Pancreas (tissue), 10 donors: ENCODE measurements around the gene TUBB4B. TPM values are rescaled to one million over a fixed set of nuclear protein-coding genes. Genes with fewer than 3 reads are reported as not detected.

Experiments
- ATAC-seq, 4 donors: fragments of 200-7000 bp; cut with Tn5 transposase; one replicate each; pipeline versions ENCODE4 v1.8.0 to v1.9.1; 2020; ENCODE audit warnings: mild to moderate bottlenecking in 4 of 4, moderate library complexity in 4 of 4
- DNase-seq, 6 donors: peaks; one replicate each; pipeline ENCODE4 v3.0.0-alpha.2; 2020
- FAIRE-seq: peaks from 2 replicates; lab custom pipeline; 2012; peaks lifted over from hg19 to GRCh38; lab: Jason Lieb, UNC
- H3K27ac ChIP-seq, 4 donors: fragments of 200-600 bp; sonication (generic); 1 replicate in 3 of 4; 2 replicates in 1 of 4; pipeline versions ENCODE4 v1.5.0 to v1.8.0; 2020
- H3K27me3 ChIP-seq, 4 donors: fragments of 200-600 bp; one replicate each; pipeline ENCODE4 v1.8.0; 2021
- H3K36me3 ChIP-seq, 3 donors: fragments of 200-600 bp; sonication (generic) in 1 of 3; one replicate each; pipeline versions ENCODE4 v1.5.0 to v1.8.0; 2020 to 2021
- H3K4me1 ChIP-seq, 3 donors: fragments of 200-600 bp; one replicate each; pipeline ENCODE4 v1.8.0; 2021
- H3K4me3 ChIP-seq, 4 donors: fragments of 200-600 bp; sonication (generic) in 2 of 4; one replicate each; pipeline versions ENCODE4 v1.5.0 to v1.8.0; 2020 to 2021
- H3K9me3 ChIP-seq, 4 donors: fragments of 200-600 bp; one replicate each; pipeline ENCODE4 v1.8.0; 2021
- WGBS, 2 donors: extraction: QIAGEN DNeasy Blood & Tissue Kit; methylation state at CpG; one replicate each; pipeline ENCODE4 v1.1.7; 2013; 5-methylcytosine and 5-hydroxymethylcytosine counted together
- intact Hi-C, 3 donors: fragments of 100-400 bp; cut with DNase I; formaldehyde crosslinking; loops; one replicate each; pipeline versions ENCODE4 v1.11.1 to v1.14.2; 2022
- polyA plus RNA-seq, 2 donors: library from polyadenylated mRNA; stranded (reverse); fragments of 200-250 nt; gene quantifications; one replicate each; pipeline ENCODE4 v1.2.3, GENCODE V29; 2013
- total RNA-seq, 6 donors: library from RNA; stranded (reverse); fragmentation: NEBNext Ultra II Directional in 4 of 6; extraction: Animal tissue kit (Norgen Biotek cat#: 25700) in 4 of 6; gene quantifications; one replicate each; pipeline versions ENCODE4 v1.2.1 to v1.2.4, GENCODE V29; 2021 to 2023
- TF ChIP-seq, protein P1 (sequence below), 4 donors: fragments of 200-600 bp; sonication (generic) in 3 of 4; IDR thresholded peaks; one replicate each; pipeline versions ENCODE4 v1.5.0 to v1.8.0; 2021; ENCODE audit warnings: antibody characterized with exemption in 4 of 4
- donor health status: healthy with polysubstance abuse.
- donor health status: DM: no; HTN: no; CAD: no; lungs with moderate emphysema.
- donor health status: DM: no; HTN: no; CAD: no.
- donor health status: control.
- donor health status: control.
- donor health status: Bipolar disorder and iron deficiency.
- donor health status: DM: yes; HTN: yes; CAD: no.
- donor health status: DM: no; HTN: no; CAD: no.
- donor health status: DM: no; HTN: no; CAD: no.
- donor health status: DM: yes; HTN: yes; CAD: no.

The TUBB4B gene
- 10 to 100 TPM; 40.9 to 87.6 (median 64.7) TPM for total RNA-seq
- 100 to 1,000 TPM in 1 of 2 donors, 10 to 100 TPM in 1; 96.2 to 143 TPM for polyA plus RNA-seq

DNA sequence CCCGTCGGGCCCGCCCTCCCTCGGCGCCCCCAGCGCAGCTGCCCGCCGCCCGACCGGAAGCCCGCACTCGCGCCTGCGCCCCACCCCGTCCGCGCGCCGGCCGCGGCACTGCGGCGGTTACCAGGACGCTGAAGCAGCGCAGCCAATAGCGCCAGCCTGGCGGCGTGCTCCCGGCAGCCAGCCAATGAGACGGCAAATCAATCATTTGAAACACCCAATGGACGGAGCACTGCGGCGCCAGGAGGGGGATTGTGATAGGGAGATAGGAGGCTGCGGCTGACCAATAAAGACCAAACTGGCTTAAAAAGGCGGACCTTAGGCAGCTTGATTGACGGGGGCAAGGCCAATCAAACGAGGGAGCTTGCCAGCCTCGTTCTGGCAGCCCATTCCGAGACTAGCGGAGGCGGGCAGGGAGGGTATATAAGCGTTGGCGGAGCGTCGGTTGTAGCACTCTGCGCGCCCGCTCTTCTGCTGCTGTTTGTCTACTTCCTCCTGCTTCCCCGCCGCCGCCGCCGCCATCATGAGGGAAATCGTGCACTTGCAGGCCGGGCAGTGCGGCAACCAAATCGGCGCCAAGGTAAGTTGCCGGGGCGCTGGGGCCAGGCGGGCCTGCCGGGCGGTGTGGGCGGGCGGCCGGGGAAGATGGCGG lies at the start of gene TUBB4B:
TSS of gene TUBB4B (plus strand) at position 447 of the 649 bp plus-strand sequence. CDS start at position 521, 74 bp downstream.
- Histone ChIP-seq H3K27me3 (no peaks in the 10 kb centered on the region), H3K27ac (peak within 1 kb of the TSS; percentile 95 to 96 (median 96)), H3K9me3 (no peaks in the 10 kb centered on the region), H3K36me3 (peaks cover 7 to 11% (median 8%) of the 10 kb centered on the region in 3 donors), H3K4me3 (peak within 1 kb of the TSS; percentile 61 to 97 (median 93)), H3K4me1 (peaks cover 10 to 32% (median 23%) of the 10 kb centered on the region in 3 donors)
- DNase-seq: peak; percentile 98 to 100 (median 100)
- TF ChIP-seq, protein P1, sequence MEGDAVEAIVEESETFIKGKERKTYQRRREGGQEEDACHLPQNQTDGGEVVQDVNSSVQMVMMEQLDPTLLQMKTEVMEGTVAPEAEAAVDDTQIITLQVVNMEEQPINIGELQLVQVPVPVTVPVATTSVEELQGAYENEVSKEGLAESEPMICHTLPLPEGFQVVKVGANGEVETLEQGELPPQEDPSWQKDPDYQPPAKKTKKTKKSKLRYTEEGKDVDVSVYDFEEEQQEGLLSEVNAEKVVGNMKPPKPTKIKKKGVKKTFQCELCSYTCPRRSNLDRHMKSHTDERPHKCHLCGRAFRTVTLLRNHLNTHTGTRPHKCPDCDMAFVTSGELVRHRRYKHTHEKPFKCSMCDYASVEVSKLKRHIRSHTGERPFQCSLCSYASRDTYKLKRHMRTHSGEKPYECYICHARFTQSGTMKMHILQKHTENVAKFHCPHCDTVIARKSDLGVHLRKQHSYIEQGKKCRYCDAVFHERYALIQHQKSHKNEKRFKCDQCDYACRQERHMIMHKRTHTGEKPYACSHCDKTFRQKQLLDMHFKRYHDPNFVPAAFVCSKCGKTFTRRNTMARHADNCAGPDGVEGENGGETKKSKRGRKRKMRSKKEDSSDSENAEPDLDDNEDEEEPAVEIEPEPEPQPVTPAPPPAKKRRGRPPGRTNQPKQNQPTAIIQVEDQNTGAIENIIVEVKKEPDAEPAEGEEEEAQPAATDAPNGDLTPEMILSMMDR (IDR thresholded peaks at IDR 0.05): no peak
- 0 to 1% methylated on average over 41 to 67 of the region's 67 CpGs for WGBS, 2 donors
- intact Hi-C loops: no loop called here
- peak; percentile 72 to 85 (median 78) for ATAC-seq
- peak; percentile 97 for FAIRE-seq

DNA sequence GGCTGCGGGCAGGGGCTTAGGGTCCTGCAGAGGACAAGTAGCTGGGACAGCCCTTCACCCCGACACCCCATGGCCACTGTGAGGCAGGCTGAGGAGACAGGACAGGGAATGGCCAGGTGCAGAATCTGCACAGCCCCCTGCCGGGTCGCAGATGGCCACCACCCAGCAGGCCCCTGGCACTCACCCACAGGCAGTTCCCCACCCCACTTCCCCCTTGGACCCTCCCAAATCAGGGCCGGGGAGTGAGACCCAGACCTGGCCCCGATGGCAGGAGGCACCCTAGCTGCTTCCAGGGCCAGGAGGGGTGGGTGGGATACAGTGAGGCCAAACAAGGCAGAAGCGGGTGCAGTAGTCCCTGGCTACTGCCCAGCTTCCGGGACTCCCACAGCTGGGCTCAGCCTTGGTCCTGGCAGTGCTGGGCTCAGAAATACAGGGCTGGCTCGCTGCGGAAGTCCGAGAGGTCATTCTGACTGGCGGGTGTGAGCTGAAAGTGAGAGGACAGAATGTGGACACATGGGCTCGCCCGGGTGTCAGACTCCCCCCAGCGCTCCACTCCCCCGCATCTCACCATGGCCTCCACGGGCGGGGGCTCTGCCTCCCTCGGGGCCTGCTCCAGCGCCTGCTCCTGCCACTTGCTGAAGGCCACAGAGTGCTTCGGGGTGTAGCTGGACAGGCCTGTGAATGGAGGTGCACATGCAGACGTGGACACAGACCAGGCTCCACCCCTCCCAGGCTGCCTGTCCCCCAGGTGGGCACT lies 49.2 kb upstream of the TUBB4B start:
- Histone ChIP-seq H3K4me3 (no peak overlapping the region), H3K9me3 (no peaks in the 10 kb centered on the region), H3K4me1 (peaks cover 36 to 65% (median 42%) of the 10 kb centered on the region in 3 donors), H3K36me3 (peaks cover 0 to 7% (median 0%) of the 10 kb centered on the region in 3 donors), H3K27ac (peak overlapping the region in 1 of 4 donors; percentile 22), H3K27me3 (no peaks in the 10 kb centered on the region)
- WGBS, 2 donors: 67 to 68% methylated on average over 22 of the region's 22 CpGs
- ATAC-seq: no peak
- peak in 1 of 6 donors; percentile 52 for DNase-seq
- intact Hi-C loops: loop anchor here in 1 of 3 donors (5.0 kb wide), 1 partner anchor 45 kb away; no protein-coding TSS in a partner anchor
- TF ChIP-seq, protein P1 (IDR thresholded peaks at IDR 0.05): no peak
- no peak for FAIRE-seq

DNA sequence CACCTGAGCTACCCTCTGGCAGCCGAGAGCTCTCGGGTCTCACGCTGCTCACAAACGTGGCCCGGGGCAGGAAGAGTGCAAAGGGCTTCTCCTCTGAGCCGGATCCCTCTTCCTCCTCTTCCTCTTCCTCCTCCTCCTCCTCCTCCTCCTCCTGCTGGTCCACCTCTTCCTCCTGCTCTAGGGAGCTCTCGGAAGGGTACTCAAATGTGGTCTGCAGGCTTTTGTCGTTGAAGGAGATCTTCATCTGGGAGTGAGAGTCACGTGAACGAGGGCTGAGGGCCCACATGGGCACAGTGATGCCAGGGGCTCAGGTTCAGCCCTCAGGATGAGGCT lies 48.7 kb upstream of the TUBB4B start:
- WGBS, 2 donors: 64 to 74% methylated on average over 9 to 10 of the region's 10 CpGs
- Histone ChIP-seq H3K4me1 (peaks cover 31 to 59% (median 37%) of the 10 kb centered on the region in 3 donors), H3K9me3 (no peaks in the 10 kb centered on the region), H3K27ac (no peak overlapping the region), H3K36me3 (peaks cover 0 to 7% (median 0%) of the 10 kb centered on the region in 3 donors), H3K27me3 (no peaks in the 10 kb centered on the region), H3K4me3 (no peak overlapping the region)
- TF ChIP-seq, protein P1 (IDR thresholded peaks at IDR 0.05): no peak
- DNase-seq (no peak), ATAC-seq (no peak), FAIRE-seq (no peak)
- intact Hi-C loops: loop anchor here in 1 of 3 donors (5.0 kb wide), 1 partner anchor 45 kb away; no protein-coding TSS in a partner anchor

DNA sequence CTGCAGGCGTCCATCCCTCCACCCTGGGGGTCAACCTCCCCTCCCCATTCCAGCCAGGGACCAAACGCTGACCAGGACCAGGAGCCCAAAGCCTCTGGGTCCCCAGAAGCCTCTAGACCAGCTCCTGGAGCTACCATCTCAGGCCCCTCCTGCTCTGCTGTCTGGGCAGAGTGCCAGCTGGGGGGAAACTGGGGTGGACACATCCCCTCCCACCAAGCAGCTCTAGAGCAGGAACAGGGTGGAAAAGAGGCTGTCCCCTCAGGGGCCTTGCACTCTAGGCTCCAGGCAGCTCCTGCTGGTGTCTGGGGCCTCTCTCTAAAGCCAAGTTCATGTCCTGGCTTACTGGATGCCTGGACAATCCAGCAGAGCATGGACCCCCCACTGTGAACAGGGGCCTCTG lies 48.2 kb upstream of the TUBB4B start:
- H3K36me3 ChIP-seq: peaks cover 0 to 7% (median 0%) of the 10 kb centered on the region in 3 donors
- TF ChIP-seq, protein P1 (IDR thresholded peaks at IDR 0.05): no peak
- peaks cover 27 to 55% (median 36%) of the 10 kb centered on the region in 3 donors for H3K4me1 ChIP-seq
- DNase-seq (no peak), FAIRE-seq (no peak), ATAC-seq (no peak)
- no peaks in the 10 kb centered on the region for H3K9me3 ChIP-seq
- intact Hi-C loops: loop anchor here in 1 of 3 donors (5.0 kb wide), 1 partner anchor 44 kb away; no protein-coding TSS in a partner anchor
- no peak overlapping the region for H3K4me3 ChIP-seq
- 73 to 90% methylated on average over 1 to 2 of the region's 2 CpGs for WGBS, 2 donors
- H3K27ac ChIP-seq: no peak overlapping the region
- H3K27me3 ChIP-seq: no peaks in the 10 kb centered on the region
